H7 (cell line): ENCODE data around the gene ERCC3. TPM values are rescaled to one million over a fixed set of nuclear protein-coding genes. Genes with fewer than 3 reads are reported as not detected.

Experiments
- total RNA-seq: library from RNA; depleted of rRNA; stranded (reverse); fragments of >200 nt; shearing (Covaris generic); gene quantifications from 2 replicates; pipeline ENCODE4 v1.2.3, GENCODE V29; 2014; rRNA removed

The ERCC3 gene
- total RNA-seq, 1 experiment from 2014 or later = 38.4 TPM

Other genes with a start within 250 kb of the ERCC3 start
- gene BIN1, start 187.0 kb downstream of the ERCC3 start, total RNA-seq = 26.0 and 31.6 TPM in 2 replicates
- 0.59 and 0.83 TPM in 2 replicates for gene CYP27C1, start 73.8 kb downstream of the ERCC3 start, total RNA-seq
- gene MAP3K2, start 93.8 kb upstream of the ERCC3 start, total RNA-seq = 18.0 and 22.8 TPM in 2 replicates
- 0.31 TPM in 1 of 2 replicates, not detected in the other for gene PROC, start 124.3 kb upstream of the ERCC3 start, total RNA-seq
- gene IWS1, start 232.3 kb upstream of the ERCC3 start, total RNA-seq = 66.4 and 85.8 TPM in 2 replicates
- gene MYO7B, start 241.5 kb upstream of the ERCC3 start, total RNA-seq = not detected in 2 replicates